ENCODE measurements around the gene RAB36.

- TF ChIP-seq POLR2AphosphoS5 (IDR thresholded peaks at IDR 0.05; ENCODE audit: low read depth, low read length), result no peak
- TF ChIP-seq CTCF (IDR thresholded peaks at IDR 0.05), result no peak
- TF ChIP-seq SIN3A (IDR thresholded peaks at IDR 0.05; ENCODE audit: borderline replicate concordance, insufficient read depth, low read depth, low read length), result no peak
These were observed 9.2 kb downstream of the RAB36 start for GRCh38 chr22:23154461-23154860.

All from Panc1 (cell line).